ENCODE results near the gene TLR9.

GRCh38 chr3:52229656-52230055, 4.2 kb upstream of the TLR9 start:
- TF ChIP-seq ZNF274 (IDR thresholded peaks at IDR 0.05; ENCODE audit: low read depth, low read length): no peak
- TF ChIP-seq YY1 (IDR thresholded peaks at IDR 0.05; ENCODE audit: insufficient read depth, insufficient read length): no peak

Data from NT2/D1 (cell line).